HUES48 (cell line): Measurements from ENCODE around the gene C1QTNF12.
"Not testable (repeated sequence)": the region's sequence is repeated elsewhere in the genome, so short reads cannot be mapped to it uniquely, and the experiment has no call there.

Source experiments
- H3K27ac ChIP-seq: one replicate; pipeline ENCODE4 v1.7.0; 2013; ENCODE audit warnings: low read depth, low read length, inconsistent platforms
- H3K27me3 ChIP-seq: 2 replicates; pipeline ENCODE4 v1.6.1; 2013; ENCODE audit warnings: mild to moderate bottlenecking, low read length; ENCODE audit not compliant: control insufficient read depth, insufficient read depth
- H3K36me3 ChIP-seq: 2 replicates; pipeline ENCODE4 v1.6.1; 2013; ENCODE audit warnings: low read length; ENCODE audit not compliant: control insufficient read depth, insufficient read depth
- H3K4me1 ChIP-seq: 2 replicates; pipeline ENCODE4 v1.6.1; 2013; ENCODE audit warnings: mild to moderate bottlenecking, low read length; ENCODE audit not compliant: control insufficient read depth, insufficient read depth
- H3K4me3 ChIP-seq: 2 replicates; pipeline ENCODE4 v1.5.1; 2013; ENCODE audit warnings: mild to moderate bottlenecking, low read depth, low read length
- H3K9ac ChIP-seq: 2 replicates; pipeline ENCODE4 v1.6.1; 2013; ENCODE audit warnings: mild to moderate bottlenecking, low read depth, low read length, moderate library complexity
- H3K9me3 ChIP-seq: 2 replicates; pipeline ENCODE4 v1.6.1; 2013; ENCODE audit warnings: low read length; ENCODE audit not compliant: control insufficient read depth, insufficient read depth

C1QTNF12 gene

GRCh38 chr1:1255611-1256010 is 9.1 kb upstream of the C1QTNF12 start:
- H3K27ac ChIP-seq, result no peak overlapping the region
- H3K36me3 ChIP-seq, result peaks cover 64% of the 10 kb centered on the region
- peaks cover 7% of the 10 kb centered on the region; the same call in 1 of the 2 replicates for H3K4me1 ChIP-seq
- H3K27me3 ChIP-seq, result no peaks in the 10 kb centered on the region
- H3K4me3 ChIP-seq, result no peak overlapping the region
- no peak overlapping the region for H3K9ac ChIP-seq
- no peaks in the 10 kb centered on the region for H3K9me3 ChIP-seq

- Histone ChIP-seq H3K4me3 (no peak overlapping the region), H3K27me3 (no peaks in the 10 kb centered on the region), H3K9me3 (no peaks in the 10 kb centered on the region), H3K9ac (no peak overlapping the region), H3K36me3 (peaks cover 59% of the 10 kb centered on the region), H3K4me1 (peaks cover 7% of the 10 kb centered on the region; the same call in 1 of the 2 replicates), H3K27ac (no peak overlapping the region)
Measured at GRCh38 chr1:1255078-1255477, 8.6 kb upstream of the C1QTNF12 start.

- H3K4me1 ChIP-seq, result peaks cover 7% of the 10 kb centered on the region; the same call in 1 of the 2 replicates
- H3K9ac ChIP-seq, result no peak overlapping the region
- no peaks in the 10 kb centered on the region for H3K27me3 ChIP-seq
- H3K27ac ChIP-seq, result no peak overlapping the region
- no peaks in the 10 kb centered on the region for H3K9me3 ChIP-seq
- no peak overlapping the region for H3K4me3 ChIP-seq
- H3K36me3 ChIP-seq, result peaks cover 56% of the 10 kb centered on the region
Measured at GRCh38 chr1:1254667-1254998, 8.1 kb upstream of the C1QTNF12 start.

- peaks cover 53% of the 10 kb centered on the region for H3K36me3 ChIP-seq
Measured at GRCh38 chr1:1253972-1254666, 7.6 kb upstream of the C1QTNF12 start.

GRCh38 chr1:1253314-1253713 is 6.8 kb upstream of the C1QTNF12 start:
- Histone ChIP-seq H3K27ac (no peak overlapping the region), H3K4me1 (peaks cover 7% of the 10 kb centered on the region; the same call in 1 of the 2 replicates), H3K36me3 (peaks cover 47% of the 10 kb centered on the region), H3K4me3 (no peak overlapping the region), H3K9ac (no peak overlapping the region), H3K27me3 (no peaks in the 10 kb centered on the region), H3K9me3 (no peaks in the 10 kb centered on the region)

More at GRCh38 chr1:1253972-1254666, 7.6 kb upstream of the C1QTNF12 start:
- Histone ChIP-seq H3K9ac (no peak overlapping the region), H3K27ac (no peak overlapping the region), H3K9me3 (no peaks in the 10 kb centered on the region), H3K27me3 (no peaks in the 10 kb centered on the region), H3K4me3 (no peak overlapping the region), H3K4me1 (peaks cover 7% of the 10 kb centered on the region; the same call in 1 of the 2 replicates)

GRCh38 chr1:1250786-1251284 is 4.3 kb upstream of the C1QTNF12 start:
- Histone ChIP-seq H3K27ac (no peak overlapping the region), H3K27me3 (peaks cover 18% of the 10 kb centered on the region; the same call in 1 of the 2 replicates), H3K9me3 (no peaks in the 10 kb centered on the region), H3K36me3 (peaks cover 36% of the 10 kb centered on the region), H3K9ac (no peak overlapping the region), H3K4me1 (no peaks in the 10 kb centered on the region), H3K4me3 (no peak overlapping the region)

GRCh38 chr1:1248009-1248913 is 1.7 kb upstream of the C1QTNF12 start:
- Histone ChIP-seq H3K36me3 (peaks cover 12% of the 10 kb centered on the region), H3K27me3 (peaks cover 18% of the 10 kb centered on the region; the same call in 1 of the 2 replicates)
- not testable (repeated sequence) for H3K9ac ChIP-seq, H3K9me3 ChIP-seq, H3K27ac ChIP-seq, H3K4me3 ChIP-seq, H3K4me1 ChIP-seq

- H3K4me1 ChIP-seq, result no peaks in the 10 kb centered on the region
Measured at GRCh38 chr1:1247341-1247913, 905 bp upstream of the C1QTNF12 start.

GRCh38 chr1:1245817-1246576 is 525 bp downstream of the C1QTNF12 start:
- H3K4me1 ChIP-seq, result no peaks in the 10 kb centered on the region
- H3K9ac ChIP-seq, result no peak overlapping the region
- no peak overlapping the region for H3K27ac ChIP-seq
- no peaks in the 10 kb centered on the region for H3K36me3 ChIP-seq
- H3K9me3 ChIP-seq, result no peaks in the 10 kb centered on the region
- peaks cover 18% of the 10 kb centered on the region; the same call in 1 of the 2 replicates for H3K27me3 ChIP-seq
- no peak overlapping the region; the same call in 1 of the 2 replicates for H3K4me3 ChIP-seq

More at GRCh38 chr1:1247341-1247913, 905 bp upstream of the C1QTNF12 start:
- H3K36me3 ChIP-seq, result peaks cover 4% of the 10 kb centered on the region
- H3K9ac ChIP-seq, result no peak overlapping the region
- no peaks in the 10 kb centered on the region for H3K9me3 ChIP-seq
- peaks cover 18% of the 10 kb centered on the region; the same call in 1 of the 2 replicates for H3K27me3 ChIP-seq
- H3K4me3 ChIP-seq, result no peak overlapping the region
- no peak overlapping the region for H3K27ac ChIP-seq

GRCh38 chr1:1245178-1245816 is 1.2 kb downstream of the C1QTNF12 start:
- Histone ChIP-seq H3K27me3 (peaks cover 18% of the 10 kb centered on the region; the same call in 1 of the 2 replicates), H3K4me3 (no peak overlapping the region), H3K9me3 (no peaks in the 10 kb centered on the region), H3K4me1 (no peaks in the 10 kb centered on the region), H3K9ac (no peak overlapping the region), H3K27ac (no peak overlapping the region), H3K36me3 (no peaks in the 10 kb centered on the region)
